ENCODE data around the gene GINS2. TPM values are rescaled to one million over a fixed set of nuclear protein-coding genes. Genes with fewer than 3 reads are reported as not detected.

Gene GINS2
- total and polyA plus RNA-seq, 2 experiments from 2014 or later, result 40.5 to 44.4 TPM

DNA sequence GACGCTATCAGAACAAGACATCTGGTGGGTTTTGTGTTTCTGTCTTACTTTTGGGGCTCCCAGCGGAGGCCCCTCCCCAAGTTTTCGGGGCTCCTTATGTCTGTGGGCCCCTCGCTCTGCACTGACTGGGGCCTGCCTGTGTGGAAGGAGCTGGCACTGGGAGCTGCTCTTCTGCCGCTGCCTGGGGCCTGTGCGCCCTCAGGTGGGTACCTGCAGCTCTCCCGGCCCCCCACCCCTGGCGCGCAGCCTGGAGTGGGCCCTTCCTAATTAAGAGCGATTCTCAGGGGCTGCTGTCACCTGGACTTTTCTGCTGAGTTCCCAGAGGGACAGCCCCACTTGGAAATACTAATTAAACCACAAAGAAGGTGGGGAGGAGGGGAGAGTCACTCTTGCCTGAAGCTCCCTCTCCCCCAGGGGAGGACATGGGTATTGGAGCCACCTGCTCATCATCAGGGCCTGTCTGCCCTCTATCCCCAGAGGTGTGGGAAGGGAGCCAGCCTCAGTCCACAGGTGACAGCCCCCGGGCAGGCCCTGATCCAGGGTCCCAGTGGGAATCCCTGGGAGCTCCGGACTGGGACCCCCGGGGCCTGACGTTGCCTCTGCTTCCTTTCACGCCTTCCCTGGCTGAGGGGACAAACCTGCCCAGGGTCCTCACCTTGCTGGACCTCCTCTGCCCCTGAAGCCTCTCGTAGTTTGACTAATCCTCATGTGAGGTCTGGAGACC lies 39.2 kb downstream of the GINS2 start:
- Histone ChIP-seq H4K20me1 (replicated peaks; ENCODE audit: insufficient read depth) (peaks cover 17% of the 10 kb centered on the region), H3F3A (replicated peaks; ENCODE audit: low read depth) (peaks cover 7% of the 10 kb centered on the region; the same call in 1 of the 2 replicates), H3K4me1 (ENCODE audit: insufficient read depth) (no peaks in the 10 kb centered on the region), H3K79me2 (replicated peaks; ENCODE audit: insufficient read depth) (peaks cover 25% of the 10 kb centered on the region), H3K9me2 (ENCODE audit: insufficient read depth) (no peaks in the 10 kb centered on the region), H2AFZ (no peak overlapping the region), H3K4me2 (no peak overlapping the region), H3K27me3 (ENCODE audit: insufficient read depth) (no peaks in the 10 kb centered on the region), H3K36me3 (ENCODE audit: insufficient read depth) (no peaks in the 10 kb centered on the region), H3K27ac (ENCODE audit: low read depth) (peak overlapping the region; percentile 39; the same call in 1 of the 2 replicates), H3K4me3 (no peak overlapping the region)
- peaks cover 17% of the 10 kb centered on the region for H3K27me3 Mint-ChIP-seq (ENCODE audit: insufficient read depth, low read depth, poor library complexity)
- ATAC-seq (no peak), DNase-seq (ENCODE audit: low spot score) (no peak)
- TF ChIP-seq CREB1 (CRISPR knock-in tag; IDR thresholded peaks at IDR 0.05; ENCODE audit: low read depth), result no peak
- no peak for TF ChIP-seq STAT1 (IDR thresholded peaks at IDR 0.05; ENCODE audit: unreplicated experiment)
- TF ChIP-seq JUNB (IDR thresholded peaks at IDR 0.05; ENCODE audit: unreplicated experiment), result no peak
- TF ChIP-seq, protein P1, sequence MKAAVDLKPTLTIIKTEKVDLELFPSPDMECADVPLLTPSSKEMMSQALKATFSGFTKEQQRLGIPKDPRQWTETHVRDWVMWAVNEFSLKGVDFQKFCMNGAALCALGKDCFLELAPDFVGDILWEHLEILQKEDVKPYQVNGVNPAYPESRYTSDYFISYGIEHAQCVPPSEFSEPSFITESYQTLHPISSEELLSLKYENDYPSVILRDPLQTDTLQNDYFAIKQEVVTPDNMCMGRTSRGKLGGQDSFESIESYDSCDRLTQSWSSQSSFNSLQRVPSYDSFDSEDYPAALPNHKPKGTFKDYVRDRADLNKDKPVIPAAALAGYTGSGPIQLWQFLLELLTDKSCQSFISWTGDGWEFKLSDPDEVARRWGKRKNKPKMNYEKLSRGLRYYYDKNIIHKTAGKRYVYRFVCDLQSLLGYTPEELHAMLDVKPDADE (IDR thresholded peaks at IDR 0.05), result no peak
- no peak for TF ChIP-seq EZH2 (IDR thresholded peaks at IDR 0.05; ENCODE audit: low read depth, unreplicated experiment)
- TF ChIP-seq NANOG (IDR thresholded peaks at IDR 0.05; ENCODE audit: borderline replicate concordance), result no peak
- TF ChIP-seq, protein P2, sequence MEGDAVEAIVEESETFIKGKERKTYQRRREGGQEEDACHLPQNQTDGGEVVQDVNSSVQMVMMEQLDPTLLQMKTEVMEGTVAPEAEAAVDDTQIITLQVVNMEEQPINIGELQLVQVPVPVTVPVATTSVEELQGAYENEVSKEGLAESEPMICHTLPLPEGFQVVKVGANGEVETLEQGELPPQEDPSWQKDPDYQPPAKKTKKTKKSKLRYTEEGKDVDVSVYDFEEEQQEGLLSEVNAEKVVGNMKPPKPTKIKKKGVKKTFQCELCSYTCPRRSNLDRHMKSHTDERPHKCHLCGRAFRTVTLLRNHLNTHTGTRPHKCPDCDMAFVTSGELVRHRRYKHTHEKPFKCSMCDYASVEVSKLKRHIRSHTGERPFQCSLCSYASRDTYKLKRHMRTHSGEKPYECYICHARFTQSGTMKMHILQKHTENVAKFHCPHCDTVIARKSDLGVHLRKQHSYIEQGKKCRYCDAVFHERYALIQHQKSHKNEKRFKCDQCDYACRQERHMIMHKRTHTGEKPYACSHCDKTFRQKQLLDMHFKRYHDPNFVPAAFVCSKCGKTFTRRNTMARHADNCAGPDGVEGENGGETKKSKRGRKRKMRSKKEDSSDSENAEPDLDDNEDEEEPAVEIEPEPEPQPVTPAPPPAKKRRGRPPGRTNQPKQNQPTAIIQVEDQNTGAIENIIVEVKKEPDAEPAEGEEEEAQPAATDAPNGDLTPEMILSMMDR (conservative IDR thresholded peaks at IDR 0.05; ENCODE audit: low read depth in 2 of 2), result no peak
- no peak for TF ChIP-seq EZH2phosphoT487 (IDR thresholded peaks at IDR 0.05; ENCODE audit: unreplicated experiment)
- no peak for TF ChIP-seq POLR2AphosphoS5 (IDR thresholded peaks at IDR 0.05; ENCODE audit: low read depth)
- TF ChIP-seq, protein P3, sequence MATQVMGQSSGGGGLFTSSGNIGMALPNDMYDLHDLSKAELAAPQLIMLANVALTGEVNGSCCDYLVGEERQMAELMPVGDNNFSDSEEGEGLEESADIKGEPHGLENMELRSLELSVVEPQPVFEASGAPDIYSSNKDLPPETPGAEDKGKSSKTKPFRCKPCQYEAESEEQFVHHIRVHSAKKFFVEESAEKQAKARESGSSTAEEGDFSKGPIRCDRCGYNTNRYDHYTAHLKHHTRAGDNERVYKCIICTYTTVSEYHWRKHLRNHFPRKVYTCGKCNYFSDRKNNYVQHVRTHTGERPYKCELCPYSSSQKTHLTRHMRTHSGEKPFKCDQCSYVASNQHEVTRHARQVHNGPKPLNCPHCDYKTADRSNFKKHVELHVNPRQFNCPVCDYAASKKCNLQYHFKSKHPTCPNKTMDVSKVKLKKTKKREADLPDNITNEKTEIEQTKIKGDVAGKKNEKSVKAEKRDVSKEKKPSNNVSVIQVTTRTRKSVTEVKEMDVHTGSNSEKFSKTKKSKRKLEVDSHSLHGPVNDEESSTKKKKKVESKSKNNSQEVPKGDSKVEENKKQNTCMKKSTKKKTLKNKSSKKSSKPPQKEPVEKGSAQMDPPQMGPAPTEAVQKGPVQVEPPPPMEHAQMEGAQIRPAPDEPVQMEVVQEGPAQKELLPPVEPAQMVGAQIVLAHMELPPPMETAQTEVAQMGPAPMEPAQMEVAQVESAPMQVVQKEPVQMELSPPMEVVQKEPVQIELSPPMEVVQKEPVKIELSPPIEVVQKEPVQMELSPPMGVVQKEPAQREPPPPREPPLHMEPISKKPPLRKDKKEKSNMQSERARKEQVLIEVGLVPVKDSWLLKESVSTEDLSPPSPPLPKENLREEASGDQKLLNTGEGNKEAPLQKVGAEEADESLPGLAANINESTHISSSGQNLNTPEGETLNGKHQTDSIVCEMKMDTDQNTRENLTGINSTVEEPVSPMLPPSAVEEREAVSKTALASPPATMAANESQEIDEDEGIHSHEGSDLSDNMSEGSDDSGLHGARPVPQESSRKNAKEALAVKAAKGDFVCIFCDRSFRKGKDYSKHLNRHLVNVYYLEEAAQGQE (IDR thresholded peaks at IDR 0.05; ENCODE audit: unreplicated experiment), result no peak
- TF ChIP-seq ZNF114 (CRISPR knock-in tag; IDR thresholded peaks at IDR 0.05), result no peak
- TF ChIP-seq, protein P4, sequence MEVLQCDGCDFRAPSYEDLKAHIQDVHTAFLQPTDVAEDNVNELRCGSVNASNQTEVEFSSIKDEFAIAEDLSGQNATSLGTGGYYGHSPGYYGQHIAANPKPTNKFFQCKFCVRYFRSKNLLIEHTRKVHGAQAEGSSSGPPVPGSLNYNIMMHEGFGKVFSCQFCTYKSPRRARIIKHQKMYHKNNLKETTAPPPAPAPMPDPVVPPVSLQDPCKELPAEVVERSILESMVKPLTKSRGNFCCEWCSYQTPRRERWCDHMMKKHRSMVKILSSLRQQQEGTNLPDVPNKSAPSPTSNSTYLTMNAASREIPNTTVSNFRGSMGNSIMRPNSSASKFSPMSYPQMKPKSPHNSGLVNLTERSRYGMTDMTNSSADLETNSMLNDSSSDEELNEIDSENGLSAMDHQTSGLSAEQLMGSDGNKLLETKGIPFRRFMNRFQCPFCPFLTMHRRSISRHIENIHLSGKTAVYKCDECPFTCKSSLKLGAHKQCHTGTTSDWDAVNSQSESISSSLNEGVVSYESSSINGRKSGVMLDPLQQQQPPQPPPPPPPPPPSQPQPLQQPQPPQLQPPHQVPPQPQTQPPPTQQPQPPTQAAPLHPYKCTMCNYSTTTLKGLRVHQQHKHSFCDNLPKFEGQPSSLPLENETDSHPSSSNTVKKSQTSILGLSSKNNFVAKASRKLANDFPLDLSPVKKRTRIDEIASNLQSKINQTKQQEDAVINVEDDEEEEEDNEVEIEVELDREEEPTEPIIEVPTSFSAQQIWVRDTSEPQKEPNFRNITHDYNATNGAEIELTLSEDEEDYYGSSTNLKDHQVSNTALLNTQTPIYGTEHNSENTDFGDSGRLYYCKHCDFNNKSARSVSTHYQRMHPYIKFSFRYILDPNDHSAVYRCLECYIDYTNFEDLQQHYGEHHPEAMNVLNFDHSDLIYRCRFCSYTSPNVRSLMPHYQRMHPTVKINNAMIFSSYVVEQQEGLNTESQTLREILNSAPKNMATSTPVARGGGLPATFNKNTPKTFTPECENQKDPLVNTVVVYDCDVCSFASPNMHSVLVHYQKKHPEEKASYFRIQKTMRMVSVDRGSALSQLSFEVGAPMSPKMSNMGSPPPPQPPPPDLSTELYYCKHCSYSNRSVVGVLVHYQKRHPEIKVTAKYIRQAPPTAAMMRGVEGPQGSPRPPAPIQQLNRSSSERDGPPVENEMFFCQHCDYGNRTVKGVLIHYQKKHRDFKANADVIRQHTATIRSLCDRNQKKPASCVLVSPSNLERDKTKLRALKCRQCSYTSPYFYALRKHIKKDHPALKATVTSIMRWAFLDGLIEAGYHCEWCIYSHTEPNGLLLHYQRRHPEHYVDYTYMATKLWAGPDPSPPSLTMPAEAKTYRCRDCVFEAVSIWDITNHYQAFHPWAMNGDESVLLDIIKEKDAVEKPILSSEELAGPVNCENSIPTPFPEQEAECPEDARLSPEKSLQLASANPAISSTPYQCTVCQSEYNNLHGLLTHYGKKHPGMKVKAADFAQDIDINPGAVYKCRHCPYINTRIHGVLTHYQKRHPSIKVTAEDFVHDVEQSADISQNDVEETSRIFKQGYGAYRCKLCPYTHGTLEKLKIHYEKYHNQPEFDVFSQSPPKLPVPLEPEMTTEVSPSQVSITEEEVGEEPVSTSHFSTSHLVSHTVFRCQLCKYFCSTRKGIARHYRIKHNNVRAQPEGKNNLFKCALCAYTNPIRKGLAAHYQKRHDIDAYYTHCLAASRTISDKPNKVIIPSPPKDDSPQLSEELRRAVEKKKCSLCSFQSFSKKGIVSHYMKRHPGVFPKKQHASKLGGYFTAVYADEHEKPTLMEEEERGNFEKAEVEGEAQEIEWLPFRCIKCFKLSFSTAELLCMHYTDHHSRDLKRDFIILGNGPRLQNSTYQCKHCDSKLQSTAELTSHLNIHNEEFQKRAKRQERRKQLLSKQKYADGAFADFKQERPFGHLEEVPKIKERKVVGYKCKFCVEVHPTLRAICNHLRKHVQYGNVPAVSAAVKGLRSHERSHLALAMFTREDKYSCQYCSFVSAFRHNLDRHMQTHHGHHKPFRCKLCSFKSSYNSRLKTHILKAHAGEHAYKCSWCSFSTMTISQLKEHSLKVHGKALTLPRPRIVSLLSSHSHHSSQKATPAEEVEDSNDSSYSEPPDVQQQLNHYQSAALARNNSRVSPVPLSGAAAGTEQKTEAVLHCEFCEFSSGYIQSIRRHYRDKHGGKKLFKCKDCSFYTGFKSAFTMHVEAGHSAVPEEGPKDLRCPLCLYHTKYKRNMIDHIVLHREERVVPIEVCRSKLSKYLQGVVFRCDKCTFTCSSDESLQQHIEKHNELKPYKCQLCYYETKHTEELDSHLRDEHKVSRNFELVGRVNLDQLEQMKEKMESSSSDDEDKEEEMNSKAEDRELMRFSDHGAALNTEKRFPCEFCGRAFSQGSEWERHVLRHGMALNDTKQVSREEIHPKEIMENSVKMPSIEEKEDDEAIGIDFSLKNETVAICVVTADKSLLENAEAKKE (CRISPR knock-in tag; IDR thresholded peaks at IDR 0.05), result no peak
- no peak for TF ChIP-seq ZNF331 (CRISPR knock-in tag; IDR thresholded peaks at IDR 0.05; ENCODE audit: low read depth)
- peaks cover 8% of the 10 kb centered on the region for H3K4me1 Mint-ChIP-seq
- H3K4me3 Mint-ChIP-seq, result no peak overlapping the region
- H3K27ac Mint-ChIP-seq, result no peak overlapping the region
- peaks cover 24% of the 10 kb centered on the region for H3K36me3 Mint-ChIP-seq (ENCODE audit: low read depth)
- H3K9me3 Mint-ChIP-seq, result no peaks in the 10 kb centered on the region
